ENCODE results near the gene TUB. TPM values are rescaled to one million over a fixed set of nuclear protein-coding genes. Genes with fewer than 3 reads are reported as not detected.

The TUB gene
- total RNA-seq, 1 donor from 2014 or later: 2.9 TPM

- peaks cover 9% of the 10 kb centered on the region for H3K27me3 Mint-ChIP-seq (ENCODE audit: unreplicated experiment)
- no peak for TF ChIP-seq CTCF (IDR thresholded peaks at IDR 0.05; ENCODE audit: unreplicated experiment)
- DNase-seq (ENCODE audit: low spot score): no peak
- no peaks in the 10 kb centered on the region for H3K9me3 Mint-ChIP-seq (ENCODE audit: unreplicated experiment)
- H3K36me3 Mint-ChIP-seq (ENCODE audit: low read depth, unreplicated experiment): no peaks in the 10 kb centered on the region
- no peak overlapping the region for H3K4me3 Mint-ChIP-seq (ENCODE audit: unreplicated experiment)
- no peaks in the 10 kb centered on the region for H3K4me1 Mint-ChIP-seq (ENCODE audit: unreplicated experiment)
- H3K27ac Mint-ChIP-seq (ENCODE audit: unreplicated experiment): no peak overlapping the region
These were observed 24.1 kb upstream of the TUB start for GRCh38 chr11:8056810-8057463.

GRCh38 chr11:8058216-8058615, 22.8 kb upstream of the TUB start:
- Mint-ChIP-seq H3K27me3 (ENCODE audit: unreplicated experiment) (peaks cover 9% of the 10 kb centered on the region), H3K27ac (ENCODE audit: unreplicated experiment) (no peak overlapping the region), H3K4me1 (ENCODE audit: unreplicated experiment) (no peaks in the 10 kb centered on the region), H3K9me3 (ENCODE audit: unreplicated experiment) (no peaks in the 10 kb centered on the region), H3K36me3 (ENCODE audit: low read depth, unreplicated experiment) (no peaks in the 10 kb centered on the region), H3K4me3 (ENCODE audit: unreplicated experiment) (no peak overlapping the region)
- no peak for DNase-seq (ENCODE audit: low spot score)
- no peak for TF ChIP-seq CTCF (IDR thresholded peaks at IDR 0.05; ENCODE audit: unreplicated experiment)

GRCh38 chr11:8059030-8059429, 22.0 kb upstream of the TUB start:
- TF ChIP-seq CTCF (IDR thresholded peaks at IDR 0.05; ENCODE audit: unreplicated experiment): no peak
- Mint-ChIP-seq H3K9me3 (ENCODE audit: unreplicated experiment) (no peaks in the 10 kb centered on the region), H3K36me3 (ENCODE audit: low read depth, unreplicated experiment) (no peaks in the 10 kb centered on the region), H3K27me3 (ENCODE audit: unreplicated experiment) (peaks cover 11% of the 10 kb centered on the region), H3K4me1 (ENCODE audit: unreplicated experiment) (no peaks in the 10 kb centered on the region), H3K4me3 (ENCODE audit: unreplicated experiment) (no peak overlapping the region), H3K27ac (ENCODE audit: unreplicated experiment) (no peak overlapping the region)
- DNase-seq (ENCODE audit: low spot score): no peak

DNA sequence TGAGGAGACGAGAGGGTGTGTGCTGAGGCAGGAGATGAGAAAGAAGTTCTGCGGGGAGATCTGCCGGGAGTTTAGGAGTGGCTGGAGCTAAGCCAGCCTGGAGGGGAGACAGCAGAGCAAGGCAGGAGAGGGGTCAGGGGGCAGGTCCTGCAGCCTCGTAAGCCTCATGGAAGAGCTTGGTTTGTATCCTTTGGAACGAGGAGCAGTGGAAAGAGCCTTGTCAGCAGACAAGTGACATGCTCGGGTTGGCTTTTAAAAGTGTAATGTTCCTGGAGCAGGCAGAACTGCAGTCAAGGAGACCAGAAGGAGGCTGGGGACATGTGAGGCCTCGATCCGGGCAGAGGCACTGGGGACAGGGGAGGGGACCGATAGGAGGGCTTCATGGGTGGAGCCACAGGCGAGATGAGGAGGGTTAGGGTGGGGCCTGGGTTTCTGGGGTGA, 21.4 kb upstream of the TUB start:
- no peak for DNase-seq (ENCODE audit: low spot score)
- TF ChIP-seq CTCF (IDR thresholded peaks at IDR 0.05; ENCODE audit: unreplicated experiment): no peak
- Mint-ChIP-seq H3K9me3 (ENCODE audit: unreplicated experiment) (no peaks in the 10 kb centered on the region), H3K36me3 (ENCODE audit: low read depth, unreplicated experiment) (no peaks in the 10 kb centered on the region), H3K27ac (ENCODE audit: unreplicated experiment) (no peak overlapping the region), H3K4me1 (ENCODE audit: unreplicated experiment) (no peaks in the 10 kb centered on the region), H3K4me3 (ENCODE audit: unreplicated experiment) (no peak overlapping the region), H3K27me3 (ENCODE audit: unreplicated experiment) (peaks cover 11% of the 10 kb centered on the region)

GRCh38 chr11:8060146-8060719, 20.8 kb upstream of the TUB start:
- H3K4me3 Mint-ChIP-seq (ENCODE audit: unreplicated experiment): no peak overlapping the region
- H3K36me3 Mint-ChIP-seq (ENCODE audit: low read depth, unreplicated experiment): no peaks in the 10 kb centered on the region
- H3K9me3 Mint-ChIP-seq (ENCODE audit: unreplicated experiment): no peaks in the 10 kb centered on the region
- TF ChIP-seq CTCF (IDR thresholded peaks at IDR 0.05; ENCODE audit: unreplicated experiment): no peak
- DNase-seq (ENCODE audit: low spot score): no peak
- H3K27ac Mint-ChIP-seq (ENCODE audit: unreplicated experiment): no peak overlapping the region
- H3K27me3 Mint-ChIP-seq (ENCODE audit: unreplicated experiment): peaks cover 6% of the 10 kb centered on the region
- no peaks in the 10 kb centered on the region for H3K4me1 Mint-ChIP-seq (ENCODE audit: unreplicated experiment)
